Neural progenitor cell (in vitro differentiated cells): Measurements from ENCODE around the gene ZNF280A. TPM values are rescaled to one million over a fixed set of nuclear protein-coding genes. Genes with fewer than 3 reads are reported as not detected.

Experiments used
- DNase-seq: peaks from one replicate; pipeline ENCODE4 v3.0.0-alpha.2; 2016; ENCODE audit warnings: low spot score
- H2AFZ ChIP-seq: fragments of 200-600 bp; sonication (generic); replicated peaks from 2 replicates; pipeline ENCODE4 v1.6.1; 2016; ENCODE audit warnings: antibody characterized with exemption
- H3F3A ChIP-seq: fragments of 200-600 bp; sonication (generic); 2 replicates; pipeline ENCODE4 v1.6.1; 2016; ENCODE audit warnings: antibody characterized with exemption, low read depth
- H3K27ac ChIP-seq: fragments of 200-600 bp; sonication (generic); 2 replicates; pipeline ENCODE4 v1.5.1; 2016; ENCODE audit warnings: mild to moderate bottlenecking
- H3K27me3 ChIP-seq: fragments of 200-600 bp; sonication (generic); 2 replicates; pipeline ENCODE4 v1.6.1; 2016; ENCODE audit warnings: mild to moderate bottlenecking, moderate library complexity
- H3K36me3 ChIP-seq: fragments of 200-600 bp; sonication (generic); 2 replicates; pipeline ENCODE4 v1.5.1; 2016
- H3K4me1 ChIP-seq: fragments of 200-600 bp; sonication (generic); 2 replicates; pipeline ENCODE4 v1.6.1; 2016; ENCODE audit warnings: mixed run types
- H3K4me2 ChIP-seq: fragments of 200-600 bp; sonication (generic); 2 replicates; pipeline ENCODE4 v1.6.1; 2016
- H3K4me3 ChIP-seq: fragments of 200-600 bp; sonication (generic); 2 replicates; pipeline ENCODE4 v1.5.1; 2016
- H3K79me2 ChIP-seq: fragments of 200-600 bp; sonication (generic); 2 replicates; pipeline ENCODE4 v1.6.1; 2016; ENCODE audit warnings: low read depth
- H3K9ac ChIP-seq: fragments of 200-600 bp; sonication (generic); 2 replicates; pipeline ENCODE4 v1.6.1; 2016
- H3K9me3 ChIP-seq: fragments of 200-600 bp; sonication (generic); 2 replicates; pipeline ENCODE4 v1.5.1; 2016; ENCODE audit warnings: low read depth
- H4K20me1 ChIP-seq: fragments of 200-600 bp; sonication (generic); 2 replicates; pipeline ENCODE4 v1.6.1; 2016; ENCODE audit warnings: low read depth
- H3K27ac Mint-ChIP-seq: 3 replicates; pipeline ENCODE4 v1.8.0; 2021; ENCODE audit warnings: mixed read lengths
- H3K27me3 Mint-ChIP-seq: 2 replicates; pipeline ENCODE4 v1.8.0; 2022; ENCODE audit warnings: low read depth, mild to moderate bottlenecking, inconsistent platforms, moderate library complexity, mixed read lengths; ENCODE audit not compliant: insufficient read depth
- H3K36me3 Mint-ChIP-seq: 3 replicates; pipeline ENCODE4 v1.8.0; 2021; ENCODE audit warnings: mixed read lengths
- H3K4me1 Mint-ChIP-seq: 3 replicates; pipeline ENCODE4 v1.8.0; 2021; ENCODE audit warnings: mixed read lengths
- H3K4me3 Mint-ChIP-seq: 3 replicates; pipeline ENCODE4 v1.8.0; 2021; ENCODE audit warnings: mild to moderate bottlenecking, moderate library complexity, mixed read lengths
- H3K9me3 Mint-ChIP-seq: 3 replicates; pipeline ENCODE4 v1.8.0; 2020; ENCODE audit warnings: mixed read lengths
- CTCF ChIP-seq: fragments of 200-600 bp; sonication (generic); IDR thresholded peaks from 2 replicates; pipeline ENCODE4 v1.5.1; 2017; ENCODE audit warnings: antibody characterized with exemption, mild to moderate bottlenecking
- EZH2 ChIP-seq: fragments of 200-600 bp; sonication (generic); IDR thresholded peaks from 2 replicates; pipeline ENCODE4 v1.6.1; 2017; ENCODE audit warnings: antibody characterized with exemption, mild to moderate bottlenecking, moderate library complexity
- EZH2phosphoT487 ChIP-seq: fragments of 200-600 bp; sonication (generic); IDR thresholded peaks from 2 replicates; pipeline ENCODE4 v1.6.1; 2017; ENCODE audit warnings: antibody characterized with exemption
- total RNA-seq: library from RNA; depleted of rRNA; stranded (reverse); fragments of >200 nt; gene quantifications from 2 replicates; pipeline ENCODE4 v1.2.3, GENCODE V29; 2015; ENCODE audit warnings: low replicate concordance

The ZNF280A gene
- total RNA-seq, 1 donor from 2014 or later: 3.7 TPM

GRCh38 chr22:22547692-22548300 lies 27.7 kb upstream of the ZNF280A start:
- Histone ChIP-seq H3K4me2 (no peak overlapping the region), H3K9ac (no peak overlapping the region), H3F3A (no peaks in the 10 kb centered on the region), H3K9me3 (no peaks in the 10 kb centered on the region), H3K27ac (no peak overlapping the region), H3K27me3 (peaks cover 100% of the 10 kb centered on the region), H3K4me3 (no peak overlapping the region), H4K20me1 (no peaks in the 10 kb centered on the region), H3K4me1 (no peaks in the 10 kb centered on the region), H3K79me2 (no peaks in the 10 kb centered on the region), H3K36me3 (no peaks in the 10 kb centered on the region), H2AFZ (no peak overlapping the region)
- Mint-ChIP-seq H3K4me3 (no peak overlapping the region), H3K36me3 (no peaks in the 10 kb centered on the region), H3K27ac (no peak overlapping the region), H3K9me3 (no peaks in the 10 kb centered on the region), H3K27me3 (peaks cover 5% of the 10 kb centered on the region), H3K4me1 (no peaks in the 10 kb centered on the region)
- TF ChIP-seq CTCF (no peak), EZH2 (no peak)
- no peak for DNase-seq

GRCh38 chr22:22547226-22547625 lies 27.2 kb upstream of the ZNF280A start:
- Histone ChIP-seq H3K9me3 (no peaks in the 10 kb centered on the region), H3F3A (no peaks in the 10 kb centered on the region), H3K27ac (no peak overlapping the region), H3K4me3 (no peak overlapping the region), H3K4me2 (no peak overlapping the region), H4K20me1 (no peaks in the 10 kb centered on the region), H3K4me1 (no peaks in the 10 kb centered on the region), H3K79me2 (no peaks in the 10 kb centered on the region), H2AFZ (no peak overlapping the region), H3K36me3 (no peaks in the 10 kb centered on the region), H3K27me3 (peaks cover 100% of the 10 kb centered on the region), H3K9ac (no peak overlapping the region)
- no peak for DNase-seq
- Mint-ChIP-seq H3K36me3 (no peaks in the 10 kb centered on the region), H3K4me1 (no peaks in the 10 kb centered on the region), H3K4me3 (no peak overlapping the region), H3K9me3 (no peaks in the 10 kb centered on the region), H3K27me3 (peaks cover 5% of the 10 kb centered on the region), H3K27ac (no peak overlapping the region)
- TF ChIP-seq CTCF (no peak), EZH2phosphoT487 (no peak), EZH2 (no peak)

- no peaks in the 10 kb centered on the region for H3K36me3 ChIP-seq
- H3K27me3 Mint-ChIP-seq: peaks cover 5% of the 10 kb centered on the region
- peaks cover 100% of the 10 kb centered on the region for H3K27me3 ChIP-seq
- no peak for TF ChIP-seq EZH2
- TF ChIP-seq CTCF: no peak
- TF ChIP-seq EZH2phosphoT487: no peak
- no peaks in the 10 kb centered on the region for H3F3A ChIP-seq
- no peak overlapping the region for H3K4me3 Mint-ChIP-seq
- H3K4me1 ChIP-seq: no peaks in the 10 kb centered on the region
- H3K79me2 ChIP-seq: no peaks in the 10 kb centered on the region
- H3K4me1 Mint-ChIP-seq: no peaks in the 10 kb centered on the region
- no peak overlapping the region for H3K9ac ChIP-seq
- no peak overlapping the region for H3K27ac Mint-ChIP-seq
- no peak overlapping the region for H3K27ac ChIP-seq
- H3K9me3 Mint-ChIP-seq: no peaks in the 10 kb centered on the region
- DNase-seq: no peak
- H3K9me3 ChIP-seq: no peaks in the 10 kb centered on the region
- H2AFZ ChIP-seq: no peak overlapping the region
- H3K36me3 Mint-ChIP-seq: no peaks in the 10 kb centered on the region
- H4K20me1 ChIP-seq: no peaks in the 10 kb centered on the region
- H3K4me2 ChIP-seq: no peak overlapping the region
- H3K4me3 ChIP-seq: no peak overlapping the region
These were observed 26.4 kb upstream of the ZNF280A start for GRCh38 chr22:22546490-22546889.
